Skeletal muscle cell (primary cell): ENCODE results near the gene NOTCH2.

ENCODE experiments used
- DNase-seq: peaks from one replicate; pipeline ENCODE4 v3.0.0-alpha.2; 2010; ENCODE audit warnings: low read depth
- H3K4me3 ChIP-seq: 2 replicates; pipeline ENCODE4 v1.5.1; 2011; ENCODE audit warnings: low read depth, mild to moderate bottlenecking, control low read depth, low read length, moderate library complexity

NOTCH2 gene

DNA sequence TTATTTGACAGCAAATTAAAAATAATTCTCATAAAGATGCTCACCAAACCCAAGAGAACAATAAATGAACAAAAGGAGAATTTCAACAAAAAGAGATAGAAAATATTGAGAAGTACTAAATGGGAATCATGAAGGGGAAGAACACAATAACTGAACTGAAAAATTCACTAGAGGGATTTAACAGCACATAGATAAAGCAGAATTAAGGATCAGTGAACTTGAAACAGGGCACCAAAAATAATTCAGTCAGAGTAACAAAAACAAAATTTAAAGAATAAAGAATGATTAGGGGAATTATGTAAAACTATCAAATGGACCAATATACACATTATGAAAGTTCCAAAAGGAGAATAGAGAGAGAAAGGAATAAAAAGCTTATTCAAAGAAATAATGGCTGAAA, 181.0 kb downstream of the NOTCH2 start:
- DNase-seq, result no peak
- H3K4me3 ChIP-seq, result no peak overlapping the region

DNA sequence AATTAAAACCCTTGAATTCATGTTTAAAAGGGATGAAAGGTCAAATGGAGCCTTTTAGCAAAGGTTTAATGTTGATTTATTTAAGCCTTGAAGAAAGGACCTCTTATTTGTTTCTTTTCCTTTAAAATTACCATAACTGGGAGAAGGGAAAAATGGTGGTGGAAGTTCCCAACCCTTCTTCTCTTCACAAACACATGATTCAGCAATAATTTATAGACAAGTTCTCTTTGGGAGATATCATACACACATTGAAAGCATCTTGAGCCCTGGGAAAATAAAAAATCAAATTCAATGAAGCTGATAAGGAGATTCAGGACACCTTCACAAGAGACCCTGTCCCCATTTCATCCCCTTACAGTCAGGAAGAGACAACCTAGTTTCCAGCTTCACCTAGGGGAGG, 182.0 kb downstream of the NOTCH2 start:
- no peak for DNase-seq
- H3K4me3 ChIP-seq, result no peak overlapping the region

DNA sequence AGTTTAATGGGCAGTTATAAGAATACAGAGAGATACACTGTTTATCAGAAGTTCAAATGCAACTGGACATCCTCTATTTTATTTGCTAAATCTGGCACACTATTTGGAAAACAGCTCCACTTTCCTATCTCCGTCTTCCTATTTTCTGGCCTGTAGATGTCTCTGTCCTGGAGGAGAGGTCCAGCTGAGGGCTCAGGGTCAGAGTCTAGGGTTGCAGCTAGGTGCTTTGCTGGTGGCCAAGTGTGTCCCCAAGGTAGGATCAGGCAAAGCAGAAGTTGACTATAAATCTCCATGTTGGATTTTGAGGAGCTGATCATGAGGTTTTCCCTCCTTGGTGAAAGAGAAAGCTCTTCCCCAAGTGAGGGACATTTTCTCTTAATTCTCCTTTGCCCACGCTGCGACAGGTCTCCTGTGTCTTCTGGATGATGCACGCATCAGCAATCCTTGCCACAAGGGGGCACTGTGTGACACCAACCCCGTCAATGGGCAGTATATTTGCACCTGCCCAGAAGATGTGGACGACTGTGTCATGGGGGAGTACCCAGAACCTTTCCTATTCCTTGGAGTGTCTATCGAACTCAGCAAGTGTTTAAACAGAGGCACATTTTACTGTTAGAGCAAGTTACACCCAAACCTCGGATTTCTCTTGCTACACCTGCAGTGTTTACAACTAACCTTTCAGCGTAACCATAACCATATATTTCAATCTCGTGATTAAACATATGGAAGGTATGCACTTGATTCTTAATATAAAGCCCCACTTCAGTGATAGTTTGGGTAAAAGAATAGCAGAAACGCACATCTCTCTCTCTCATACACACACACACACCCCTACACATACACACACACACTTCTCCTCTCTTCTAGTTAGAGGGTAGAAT, 183.3 kb downstream of the NOTCH2 start:
- DNase-seq, result no peak

DNA sequence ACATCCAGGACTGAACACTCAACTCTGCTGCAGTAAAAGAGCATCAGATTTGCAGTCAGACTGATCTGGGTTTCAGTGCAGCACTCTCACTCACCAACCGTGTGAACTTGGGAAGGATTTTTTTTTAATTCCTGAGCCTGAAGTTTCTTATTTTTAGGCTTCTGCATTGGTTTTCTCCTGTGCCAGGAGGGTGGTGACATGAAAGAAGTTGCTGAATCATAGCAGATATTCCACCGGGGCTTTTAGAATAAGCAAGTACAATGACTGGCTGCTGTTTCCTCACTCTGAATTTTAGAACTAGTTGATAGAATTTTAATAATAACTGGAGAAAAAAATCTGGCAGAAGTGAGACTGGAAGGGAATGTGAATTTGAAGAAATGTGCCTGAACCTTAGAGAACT, 184.8 kb downstream of the NOTCH2 start:
- DNase-seq, result peak; percentile 26
- H3K4me3 ChIP-seq, result no peak overlapping the region

More for the DNA sequence above, 183.3 kb downstream of the NOTCH2 start:
- H3K4me3 ChIP-seq, result no peak overlapping the region

DNA sequence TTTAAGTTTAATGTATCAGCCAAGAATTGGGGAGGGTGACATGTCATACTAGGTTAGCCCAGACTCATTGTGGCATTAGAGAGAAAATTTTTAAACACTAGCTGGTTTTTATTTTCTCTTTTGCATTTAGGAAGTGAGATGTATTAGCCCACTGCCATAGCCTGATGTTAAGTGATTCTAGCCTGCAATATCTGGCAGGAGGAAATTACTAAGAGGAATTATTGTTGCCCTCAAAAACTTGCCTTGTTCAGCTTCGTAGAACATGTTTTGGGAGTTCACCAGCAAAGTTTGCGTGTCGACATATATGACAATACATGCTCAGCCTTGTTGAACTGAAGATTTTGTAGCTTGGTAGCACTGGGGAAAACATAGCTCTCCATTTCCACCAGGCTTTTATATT, 185.6 kb downstream of the NOTCH2 start:
- no peak overlapping the region for H3K4me3 ChIP-seq
- no peak for DNase-seq

DNA sequence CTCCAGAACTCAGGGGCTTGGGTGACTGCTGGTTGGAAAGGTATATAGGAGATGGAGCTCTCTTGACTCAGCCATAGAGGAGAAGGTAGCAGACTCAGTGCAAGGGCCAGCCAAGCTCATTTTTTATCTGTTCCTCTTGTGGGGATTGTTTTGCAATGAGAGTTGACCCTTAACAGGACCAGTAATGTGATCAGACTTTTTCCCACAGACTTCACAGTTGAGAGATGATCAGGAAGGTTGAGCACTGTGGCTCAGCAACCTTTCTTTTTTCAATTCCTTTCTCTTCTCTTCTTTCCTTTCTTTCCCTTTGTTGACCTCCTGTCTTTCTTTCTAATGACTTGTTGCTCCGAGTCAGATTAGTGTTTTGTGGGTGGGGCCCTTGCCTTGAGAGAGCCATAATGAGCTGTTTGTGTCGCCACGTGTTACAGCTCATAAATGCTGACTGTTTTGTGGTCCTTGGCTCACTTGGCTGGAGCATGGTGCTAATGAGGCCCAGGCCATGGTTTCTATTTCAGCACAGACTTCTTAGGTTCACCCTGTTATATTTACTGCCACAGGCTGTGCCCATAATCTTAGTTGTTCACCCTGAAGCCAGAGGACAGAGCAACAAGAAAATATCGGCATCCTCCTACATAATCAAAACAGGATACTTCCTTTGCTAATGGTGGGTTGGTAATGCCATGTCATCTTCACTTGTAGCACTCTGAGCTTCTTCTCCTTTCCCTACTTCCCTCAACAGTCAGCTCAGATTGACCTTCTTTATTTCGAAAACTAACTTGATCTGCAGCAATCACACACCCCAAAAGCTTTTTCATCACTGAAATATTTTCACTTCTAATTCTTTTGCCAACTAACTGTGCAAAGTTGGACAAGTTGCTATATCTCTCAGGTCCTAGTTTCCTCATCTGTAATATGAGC, 187.1 kb downstream of the NOTCH2 start:
- H3K4me3 ChIP-seq, result no peak overlapping the region
- DNase-seq, result no peak

DNA sequence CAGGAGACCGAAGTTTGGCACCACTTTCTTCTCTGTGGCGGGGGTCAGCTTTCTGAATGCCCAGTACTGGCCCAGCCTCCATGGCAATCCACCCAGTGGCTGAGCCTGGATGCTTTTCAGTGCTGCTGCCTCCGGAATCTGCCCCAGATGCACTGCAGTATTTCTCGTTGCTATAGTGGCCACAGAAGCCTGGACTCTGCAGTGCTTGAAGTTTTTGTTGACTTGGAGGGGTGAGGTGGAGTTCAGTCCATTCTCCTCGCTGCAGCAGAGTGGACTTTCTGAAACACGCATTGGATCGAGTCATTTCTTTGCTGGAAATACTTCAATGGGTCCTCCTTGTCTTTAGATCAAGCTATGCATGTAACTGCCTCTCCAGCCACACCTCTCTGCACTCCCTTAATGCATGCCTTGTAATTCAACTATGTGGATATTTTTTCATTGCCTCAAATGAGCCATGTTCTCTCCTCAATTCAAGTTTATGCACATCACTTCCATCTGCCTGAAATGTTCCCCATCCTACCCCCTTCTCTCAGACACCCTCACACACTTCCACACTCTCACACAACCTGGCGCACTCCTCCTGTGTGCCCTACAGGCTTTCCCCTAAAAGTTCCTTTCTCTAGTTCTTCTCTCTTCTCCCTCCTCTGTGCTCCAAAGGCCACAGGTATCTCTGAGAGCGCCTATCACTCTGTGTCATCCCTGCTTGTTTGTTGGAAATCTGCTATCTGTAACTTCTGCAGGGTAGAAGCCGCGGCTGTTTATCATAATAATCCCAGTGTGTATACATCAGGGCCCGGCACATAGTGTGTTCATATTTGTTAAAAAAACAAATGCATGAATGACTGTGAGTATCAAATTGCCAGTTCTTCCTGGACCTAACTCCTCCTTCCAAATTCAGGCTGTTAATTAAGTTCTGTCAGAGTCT, 189.7 kb downstream of the NOTCH2 start:
- no peak overlapping the region for H3K4me3 ChIP-seq
- no peak for DNase-seq

DNA sequence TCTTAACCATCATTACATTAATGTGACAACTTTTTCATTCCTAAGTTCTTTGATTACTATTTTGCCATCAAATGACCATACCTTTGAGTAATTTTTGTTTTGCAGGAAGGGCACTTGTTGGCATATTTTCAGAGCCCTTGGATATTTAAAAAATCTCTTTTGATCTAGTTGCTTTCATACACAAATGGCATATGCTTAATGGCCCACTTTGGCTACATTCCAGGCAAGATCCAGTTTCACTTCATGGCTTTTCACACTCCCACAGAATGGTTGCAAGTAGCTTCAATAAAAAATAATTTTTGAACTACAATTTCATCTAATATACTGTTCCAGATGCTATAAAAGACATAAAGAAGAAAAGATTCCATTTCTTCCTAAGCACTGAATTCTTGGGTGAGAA, 191.3 kb downstream of the NOTCH2 start:
- no peak for DNase-seq
- H3K4me3 ChIP-seq, result no peak overlapping the region

DNA sequence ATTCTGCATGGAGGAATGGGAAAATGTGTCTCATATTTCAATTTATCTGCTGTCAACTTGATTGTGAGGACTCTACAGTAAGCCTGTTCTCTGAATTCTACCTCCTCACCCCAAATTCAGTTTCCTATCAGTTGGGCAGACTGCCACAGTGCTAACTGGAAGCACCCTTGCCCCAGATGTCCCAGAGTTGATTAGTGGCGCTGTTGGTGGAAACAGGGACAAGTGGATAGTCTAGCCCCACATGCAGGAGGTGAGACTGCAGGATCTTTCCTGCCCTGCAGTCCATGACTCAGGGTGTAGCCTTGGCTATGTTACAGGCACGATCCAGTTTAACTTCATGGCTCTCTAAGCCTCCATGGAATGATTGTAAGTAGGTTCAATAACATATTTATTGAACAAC, 195.3 kb downstream of the NOTCH2 start:
- H3K4me3 ChIP-seq, result no peak overlapping the region
- no peak for DNase-seq

DNA sequence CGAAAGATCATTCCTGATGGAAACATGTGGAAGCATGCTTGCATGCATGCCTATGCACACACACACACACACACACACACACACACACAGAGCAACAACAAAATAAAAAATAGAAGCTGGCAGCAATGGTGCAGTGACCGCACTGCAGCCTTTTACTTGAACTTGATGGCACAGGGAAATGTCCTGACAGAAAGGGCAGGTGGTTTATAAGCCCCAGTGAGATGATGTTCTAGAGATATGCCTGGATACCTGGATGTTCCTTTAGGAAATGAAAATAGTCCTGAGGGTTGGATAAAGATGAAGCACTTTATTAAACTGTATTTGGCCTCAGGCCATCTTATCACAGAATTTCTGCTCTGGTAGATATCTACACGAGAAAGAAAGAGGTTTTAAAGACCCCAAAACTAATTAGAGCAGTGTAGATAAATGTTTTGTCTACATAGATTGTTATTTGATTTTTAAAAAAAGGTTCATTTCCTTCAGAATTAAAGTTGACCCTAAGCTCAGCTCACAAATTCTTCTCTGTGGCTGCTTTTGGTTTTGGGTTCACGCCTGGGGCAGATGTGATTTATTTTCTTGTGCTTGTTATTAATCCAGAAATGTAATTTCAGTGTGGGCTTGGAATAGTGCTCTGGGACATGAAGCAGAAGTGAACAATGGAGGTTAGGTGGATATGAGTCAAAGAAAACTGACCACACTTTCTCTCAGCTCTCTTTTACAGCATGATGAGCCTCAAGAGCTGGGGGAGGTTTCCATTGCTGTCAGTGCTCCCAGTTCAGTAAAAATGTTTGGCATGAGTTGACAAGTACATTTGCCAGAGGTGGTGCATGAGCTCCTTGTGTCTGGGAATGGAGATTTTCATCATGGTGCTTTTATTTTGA, 196.1 kb downstream of the NOTCH2 start:
- DNase-seq, result peak; percentile 80
- no peak overlapping the region for H3K4me3 ChIP-seq

DNA sequence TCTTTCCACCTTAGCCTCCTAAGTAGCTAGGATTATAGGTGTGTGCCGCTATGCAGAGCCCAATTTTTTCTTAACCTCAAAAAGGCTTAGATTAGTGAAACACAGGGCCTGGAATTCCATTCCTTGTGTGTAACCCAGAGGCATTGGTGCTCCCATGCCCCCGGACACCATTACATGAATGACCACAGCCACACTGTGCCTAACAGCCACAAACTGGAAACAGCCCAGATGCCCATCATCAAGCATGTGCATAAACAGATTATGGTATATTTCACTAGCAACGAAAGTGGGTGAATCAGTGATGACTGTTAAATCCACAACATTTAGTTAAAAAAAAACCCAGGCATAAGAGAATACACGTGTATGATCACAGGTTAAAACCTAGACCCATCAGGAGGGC, 197.6 kb downstream of the NOTCH2 start:
- no peak for DNase-seq

DNA sequence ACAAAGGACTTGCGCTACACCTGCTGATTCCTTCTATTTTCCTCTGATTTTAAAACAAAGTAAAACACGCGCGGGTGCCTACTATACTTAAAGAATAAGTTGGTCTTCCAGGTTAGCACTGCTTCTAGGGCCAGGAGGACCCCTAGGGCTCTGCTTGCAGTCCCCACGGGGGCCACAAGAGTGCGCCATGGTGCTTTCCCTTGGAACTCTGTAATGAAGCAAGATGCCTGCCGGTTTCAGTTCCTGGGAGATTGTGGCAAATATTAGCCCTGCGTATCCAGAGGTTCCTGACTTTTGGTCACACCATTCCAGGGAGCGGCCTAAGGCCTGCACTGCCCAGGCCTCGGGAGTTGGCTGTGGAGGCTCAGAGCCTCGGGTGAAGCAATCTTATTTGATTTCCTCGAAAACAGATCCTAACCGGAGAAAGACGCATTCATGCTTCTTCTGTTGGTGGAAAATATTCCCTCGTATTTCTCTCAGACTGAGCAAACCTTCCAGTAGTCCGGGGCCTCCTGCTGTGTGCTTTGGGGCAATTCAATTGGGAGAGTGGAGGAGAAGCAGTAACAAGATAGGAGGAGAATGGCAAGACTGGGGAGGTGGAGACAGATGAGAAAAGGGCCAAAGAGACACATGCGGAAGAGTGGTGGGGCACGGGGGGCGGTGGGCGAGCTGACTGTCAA, 198.4 kb downstream of the NOTCH2 start:
- no peak overlapping the region for H3K4me3 ChIP-seq
- no peak for DNase-seq

More for the DNA sequence above, 197.6 kb downstream of the NOTCH2 start:
- H3K4me3 ChIP-seq, result no peak overlapping the region

DNA sequence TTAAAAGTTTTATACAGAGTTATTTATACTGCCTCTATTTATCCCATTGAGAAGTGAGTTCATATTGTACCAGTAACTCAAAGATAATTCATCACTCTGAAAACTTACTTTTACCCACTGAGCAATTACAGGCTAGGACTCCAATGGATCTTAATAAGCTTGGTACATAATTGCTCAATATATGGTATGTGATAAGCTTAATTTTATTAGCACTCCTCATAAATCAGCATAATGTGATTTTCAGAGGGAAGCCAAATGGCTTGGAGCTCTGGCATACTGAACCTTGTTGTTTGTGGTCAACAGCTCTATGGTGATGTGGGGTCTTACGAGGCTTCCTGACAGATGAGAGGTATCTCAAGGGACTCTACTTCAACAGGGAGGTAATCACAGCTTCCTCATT, 199.5 kb downstream of the NOTCH2 start:
- no peak for DNase-seq
- no peak overlapping the region for H3K4me3 ChIP-seq

DNA sequence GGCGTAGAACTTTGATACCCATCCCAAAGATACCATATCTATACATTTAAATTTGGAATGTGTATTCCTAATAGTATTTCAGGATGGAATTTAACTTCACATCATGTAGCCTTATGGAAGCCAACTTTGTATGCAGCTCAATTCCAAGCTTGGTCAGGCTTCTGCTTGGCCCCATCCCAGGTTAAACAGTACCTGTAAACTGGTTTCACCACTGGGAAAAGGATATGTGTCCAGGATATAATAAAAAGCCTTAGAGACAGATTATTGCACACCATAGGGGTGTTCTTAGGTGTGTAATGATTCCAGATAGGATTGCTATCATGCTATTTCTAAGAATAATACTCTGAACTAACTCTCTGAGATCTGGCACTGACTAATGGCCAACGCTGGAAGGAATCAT, 201.3 kb downstream of the NOTCH2 start:
- no peak overlapping the region for H3K4me3 ChIP-seq
- no peak for DNase-seq

DNA sequence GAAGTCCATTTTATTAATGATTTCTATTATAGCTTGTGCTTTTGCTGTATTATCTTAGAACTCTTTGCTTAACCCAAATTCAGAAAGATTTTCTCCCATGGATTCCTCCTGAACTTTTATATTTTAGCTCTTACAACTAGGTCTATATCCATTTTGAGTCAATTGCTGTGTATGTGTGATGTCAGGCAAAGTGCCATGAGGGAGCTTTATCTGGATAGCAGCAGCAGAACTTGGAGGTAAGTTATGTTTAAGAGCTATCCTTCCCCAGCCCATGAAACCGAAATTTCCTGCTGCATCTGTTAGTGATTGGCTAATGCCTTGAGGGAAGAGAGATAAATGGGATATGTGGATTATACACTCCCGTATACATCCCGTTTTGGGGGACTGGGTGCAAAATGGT, 203.0 kb downstream of the NOTCH2 start:
- no peak for DNase-seq
- H3K4me3 ChIP-seq, result no peak overlapping the region

DNA sequence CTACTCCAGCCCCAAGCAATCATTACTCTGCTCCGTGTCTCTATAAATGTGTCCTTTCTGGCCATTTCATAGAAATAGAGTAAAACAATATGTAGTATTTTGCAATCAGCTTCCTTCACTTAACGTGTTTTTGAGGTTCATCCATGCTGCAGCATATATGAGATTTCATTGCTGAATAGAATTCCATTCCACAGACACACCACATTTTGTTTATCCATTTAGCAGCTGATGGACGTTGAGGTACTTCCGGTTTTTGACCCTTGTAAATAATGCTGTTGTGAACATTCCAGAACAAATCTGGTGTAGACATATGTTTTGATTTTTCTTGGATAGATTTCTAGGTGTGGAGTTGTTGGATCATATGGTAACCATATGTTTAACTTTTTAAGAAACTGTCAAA, 203.8 kb downstream of the NOTCH2 start:
- DNase-seq, result peak; percentile 38
- H3K4me3 ChIP-seq, result no peak overlapping the region

DNA sequence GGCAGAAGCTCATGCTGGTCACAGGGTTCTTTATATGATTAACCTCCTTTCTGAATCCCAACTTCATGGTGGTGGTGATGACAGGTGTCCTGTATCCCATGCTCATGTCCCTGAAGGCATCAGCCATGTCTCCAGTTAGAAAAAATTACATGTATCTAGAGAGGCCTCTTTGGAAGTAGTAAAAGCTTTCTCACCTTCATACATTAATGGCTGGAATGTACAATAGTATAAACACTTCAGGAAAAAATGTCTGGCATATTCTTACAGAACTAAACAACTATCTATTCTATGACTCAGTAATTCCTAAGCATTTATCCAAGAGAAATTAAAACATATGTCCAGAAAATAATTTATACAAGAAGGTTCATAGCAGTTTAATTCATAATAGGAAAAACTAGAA, 207.2 kb downstream of the NOTCH2 start:
- no peak overlapping the region for H3K4me3 ChIP-seq
- DNase-seq, result no peak
